Airway epithelial cell (primary cell): ENCODE results near the gene KRT79. TPM values are rescaled to one million over a fixed set of nuclear protein-coding genes. Genes with fewer than 3 reads are reported as not detected.

Source experiments
- total RNA-seq: library from RNA; depleted of rRNA; stranded (reverse); fragments of >200 nt; gene quantifications from 2 replicates; pipeline ENCODE4 v1.2.3, GENCODE V29; 2015

Gene KRT79
- total RNA-seq: not detected in 2 replicates

DNA sequence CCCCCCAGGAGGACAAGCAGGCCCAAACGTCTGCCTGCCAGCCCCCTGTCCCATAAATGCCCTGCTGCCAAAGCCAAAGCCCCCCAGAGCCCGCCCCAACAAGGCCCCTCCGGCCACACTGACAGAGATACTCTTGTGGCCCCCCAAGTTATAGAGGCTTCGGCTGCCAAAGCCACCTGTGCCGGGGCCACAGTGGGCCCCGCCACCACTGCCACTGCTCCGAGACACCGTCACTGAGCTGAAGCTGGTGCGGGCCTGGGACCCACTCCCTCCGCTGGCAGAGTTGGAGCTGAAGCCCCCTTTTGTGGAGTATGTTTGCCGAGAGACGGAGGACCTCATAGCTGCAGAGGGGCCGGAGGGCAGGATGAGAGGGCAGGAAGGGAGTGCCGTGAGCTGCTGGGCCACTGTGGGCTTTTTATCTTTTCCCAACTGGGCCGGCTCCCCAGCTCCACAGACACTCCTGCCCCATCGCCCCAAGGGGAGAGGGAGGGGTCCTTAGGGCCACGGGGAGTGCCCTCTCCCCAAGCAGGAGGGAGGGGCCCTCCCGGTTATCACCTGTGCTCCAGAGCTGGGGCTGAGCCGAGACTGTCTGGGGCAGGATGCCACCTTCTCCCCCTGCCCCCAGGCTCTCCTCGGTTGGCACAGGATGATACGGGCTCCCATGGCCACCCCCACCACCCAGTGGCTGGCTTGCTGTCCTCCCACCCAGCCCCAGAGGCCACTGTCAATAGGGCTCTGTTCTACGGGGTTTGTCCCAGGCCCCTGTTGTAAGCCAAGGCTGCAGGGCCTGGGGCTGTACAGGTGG is at the start of gene KRT79:
Gene KRT79 (minus strand): TSS at position 390 of the 805 bp plus-strand sequence. CDS start 51 bp downstream, at position 339.

DNA sequence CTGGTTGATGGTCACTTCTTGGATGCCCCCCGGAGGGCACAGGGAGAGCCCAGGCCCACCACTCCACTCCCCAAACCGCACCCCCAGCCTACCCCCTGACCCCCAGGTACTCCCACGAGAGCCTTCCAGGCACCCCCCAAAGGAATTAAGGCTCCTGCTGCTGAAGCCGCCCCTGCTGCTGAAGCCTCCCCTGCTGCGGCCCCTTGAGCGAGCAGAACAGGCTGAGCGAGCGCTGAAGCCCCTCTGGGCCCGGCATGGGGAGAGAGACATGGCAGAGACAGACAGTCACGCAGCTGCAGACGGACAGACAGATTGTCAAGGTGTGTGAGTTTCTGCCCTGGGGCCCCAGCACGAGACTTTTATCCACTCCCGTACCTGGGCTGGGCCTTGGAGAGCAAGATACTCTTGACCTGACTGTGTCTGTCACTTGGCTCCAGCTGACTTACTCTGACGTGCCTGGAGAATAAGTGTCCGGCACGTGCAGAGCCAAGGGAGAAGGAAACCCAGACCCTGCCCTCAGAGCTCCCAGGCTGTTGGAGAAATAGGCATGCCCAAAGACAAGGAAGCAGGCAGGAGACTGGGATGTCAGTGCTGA is 14.6 kb upstream of the KRT79 start, which contains the start of gene KRT78:
Gene KRT78 (minus strand): TSS at position 334 of the 595 bp plus-strand sequence. CDS start 64 bp downstream, at position 270.

DNA sequence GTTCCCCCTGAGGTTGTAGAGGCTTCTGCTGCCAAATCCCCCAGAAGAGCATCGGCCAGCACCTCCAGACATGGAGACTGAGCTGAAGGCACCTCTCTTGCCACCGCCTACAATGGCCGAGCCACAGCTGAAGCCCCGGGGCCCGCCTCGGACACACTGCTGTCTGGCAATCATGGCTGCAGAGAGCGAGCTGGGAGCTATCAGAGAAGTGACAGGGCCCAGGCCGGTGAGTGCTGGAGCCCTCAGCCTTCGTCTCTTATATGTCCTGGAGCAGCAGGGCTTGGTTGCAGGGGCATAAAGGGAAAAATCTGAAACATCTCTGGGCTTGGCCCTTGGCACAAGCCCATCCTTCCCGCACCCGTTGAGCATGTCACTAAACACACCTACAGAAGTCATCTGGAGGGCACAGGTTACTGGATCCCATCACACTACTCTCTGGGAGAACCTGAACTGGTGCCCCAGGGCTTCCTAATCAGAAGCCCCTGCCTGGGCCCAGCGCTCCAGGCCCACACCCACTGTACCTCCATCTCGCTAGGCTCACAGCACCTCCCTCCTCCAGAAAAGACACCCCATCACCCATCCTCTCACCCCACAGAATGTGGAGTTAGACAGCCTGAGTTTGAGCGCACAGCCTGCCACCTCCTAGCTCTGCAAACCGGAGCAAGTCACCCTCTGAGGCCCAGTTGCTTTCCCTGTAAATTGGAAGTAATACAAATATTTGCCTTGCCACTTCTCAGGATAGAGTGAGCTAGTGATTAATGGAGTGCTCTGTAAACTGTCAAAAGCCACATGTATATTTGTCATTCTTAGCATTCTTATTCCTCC is 20.0 kb downstream of the KRT79 start, which contains the start of gene KRT4:
Gene KRT4 (minus strand): TSS at position 232 of the 825 bp plus-strand sequence. CDS start 58 bp downstream, at position 174.

DNA sequence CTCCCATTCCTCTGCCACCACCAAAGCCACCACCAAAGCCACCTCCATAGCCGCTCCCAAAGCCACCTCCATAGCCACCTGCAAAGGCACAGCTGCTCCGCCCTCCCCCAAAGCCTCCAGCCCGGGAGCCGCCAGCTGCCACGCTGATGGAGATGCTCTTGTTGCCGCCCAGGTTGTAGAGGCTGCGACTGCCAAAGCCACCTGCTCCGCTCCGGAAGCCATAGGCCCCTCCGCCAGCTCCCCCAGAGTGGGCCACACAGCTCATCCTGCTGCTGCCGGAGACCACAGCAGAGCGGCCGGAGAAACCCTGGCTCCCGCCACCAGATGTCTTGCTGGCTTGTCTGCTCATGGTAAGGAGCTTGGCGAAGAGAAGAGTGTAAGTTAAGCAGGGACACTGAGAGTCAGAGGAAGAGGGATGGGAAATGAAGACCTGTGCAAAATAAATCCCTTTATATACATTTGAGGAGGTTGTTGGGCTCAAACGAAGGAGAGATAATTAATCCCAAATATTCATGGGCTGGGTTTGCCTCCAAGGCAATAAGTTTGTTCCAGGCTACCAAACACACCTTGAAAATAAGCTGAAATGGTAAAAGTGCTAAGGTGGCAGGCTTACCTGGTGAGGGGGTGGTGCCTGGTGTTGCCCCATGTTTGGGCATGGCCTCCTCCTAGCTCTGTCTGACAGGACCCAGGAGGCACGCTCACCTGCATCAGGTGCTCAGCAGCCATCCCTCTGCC is 38.2 kb downstream of the KRT79 start, which contains the start of gene KRT3:
Gene KRT3 (minus strand): TSS at position 424 of the 735 bp plus-strand sequence. CDS start 75 bp downstream, at position 349.

DNA sequence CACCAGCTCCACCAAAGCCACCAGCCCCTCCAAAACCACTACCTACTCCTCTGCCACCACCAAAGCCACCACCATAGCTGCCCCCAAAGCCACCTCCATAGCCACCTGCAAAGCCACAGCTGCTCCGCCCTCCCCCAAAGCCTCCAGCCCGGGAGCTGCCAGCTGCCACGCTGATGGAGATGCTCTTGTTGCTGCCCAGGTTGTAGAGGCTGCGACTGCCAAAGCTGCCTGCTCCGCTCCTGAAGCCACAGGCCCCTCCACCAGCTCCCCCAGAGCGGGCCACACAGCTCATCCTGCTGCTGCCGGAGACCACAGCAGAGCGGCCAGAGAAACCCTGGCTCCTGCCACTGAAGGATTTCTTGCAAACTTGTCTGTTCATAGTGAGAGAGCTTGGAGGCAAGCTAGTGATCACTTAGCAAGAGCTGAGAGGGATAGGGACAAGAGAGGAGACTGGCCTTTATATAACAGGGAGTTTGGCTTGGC is 57.2 kb downstream of the KRT79 start, which contains the start of gene KRT76:
Gene KRT76 (minus strand): TSS at position 433 of the 483 bp plus-strand sequence. CDS start 54 bp downstream, at position 379.

Other genes with a start within 250 kb of the KRT79 start
- not detected in 2 replicates for gene KRT72, start 232.8 kb downstream of the KRT79 start, total RNA-seq
- not detected in 2 replicates for gene KRT73, start 215.8 kb downstream of the KRT79 start, total RNA-seq
- 0.28 TPM in 1 of 2 replicates, not detected in the other for gene KRT2, start 182.1 kb downstream of the KRT79 start, total RNA-seq
- 0.42 and 0.99 TPM in 2 replicates for gene KRT1, start 153.9 kb downstream of the KRT79 start, total RNA-seq
- gene KRT77, start 130.8 kb downstream of the KRT79 start, total RNA-seq: 0.09 and 0.21 TPM in 2 replicates
- not detected in 2 replicates for gene KRT76, start 57.0 kb downstream of the KRT79 start, total RNA-seq
- gene KRT3, start 38.2 kb downstream of the KRT79 start, total RNA-seq: not detected in 2 replicates
- 102 and 129 TPM in 2 replicates for gene KRT4, start 20.2 kb downstream of the KRT79 start, total RNA-seq
- gene KRT78, start 14.7 kb upstream of the KRT79 start, total RNA-seq: 2.2 and 3.9 TPM in 2 replicates
- 425 and 493 TPM in 2 replicates for gene KRT8, start 70.8 kb upstream of the KRT79 start, total RNA-seq
- 519 and 566 TPM in 2 replicates for gene KRT18, start 114.8 kb upstream of the KRT79 start, total RNA-seq
- gene EIF4B, start 172.1 kb upstream of the KRT79 start, total RNA-seq: 419 and 438 TPM in 2 replicates
- gene TNS2, start 215.8 kb upstream of the KRT79 start, total RNA-seq: 12.1 and 21.1 TPM in 2 replicates
- gene SPRYD3, start 245.1 kb upstream of the KRT79 start, total RNA-seq: 26.0 and 31.0 TPM in 2 replicates